ENCODE measurements around the gene RUSC1.

The RUSC1 gene

DNA sequence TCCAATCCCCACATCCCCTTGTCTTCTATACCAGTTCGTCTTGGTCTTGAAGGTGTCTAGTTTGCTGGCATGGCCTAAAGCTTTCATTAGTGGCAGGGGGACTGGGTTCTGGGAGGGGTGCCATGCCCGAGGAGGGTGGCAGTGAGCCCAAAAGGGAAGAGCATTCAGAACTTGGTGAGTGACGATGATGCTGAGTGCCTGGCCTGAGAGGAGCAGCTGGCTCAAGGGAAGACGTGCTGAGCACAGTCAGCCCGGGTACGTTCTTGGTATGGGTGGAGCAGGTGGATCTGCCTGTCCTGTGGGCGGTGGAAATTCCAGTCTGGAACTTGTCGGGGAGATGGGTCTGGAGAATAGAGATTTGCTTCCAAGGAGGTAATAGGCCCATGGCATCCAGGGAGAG is 7.4 kb upstream of the RUSC1 start:
- WGBS, 2 experiments (ENCODE audit: insufficient coverage in 2 of 2), result 95 to 97% methylated on average over 7 to 8 of the region's 8 CpGs
- Histone ChIP-seq H3K36me3 (ENCODE audit: control insufficient read depth, insufficient read depth, low read length) (peaks cover 83% of the 10 kb centered on the region), H3K4me3 (ENCODE audit: extremely low read depth, insufficient read depth, low read length, poor library complexity, severe bottlenecking) (no peak overlapping the region), H3K4me1 (ENCODE audit: control insufficient read depth, insufficient read depth, low read length, poor library complexity, severe bottlenecking) (peaks cover 15% of the 10 kb centered on the region), H3K9me3 (ENCODE audit: control insufficient read depth, low read length) (no peaks in the 10 kb centered on the region), H3K27ac (ENCODE audit: low read depth, low read length, severe bottlenecking) (no peak overlapping the region)

GRCh38 chr1:155316922-155317321 is 3.8 kb upstream of the RUSC1 start:
- 88 to 96% methylated on average over 2 to 3 of the region's 3 CpGs for WGBS, 2 experiments (ENCODE audit: insufficient coverage in 2 of 2)
- peaks cover 31% of the 10 kb centered on the region for H3K4me1 ChIP-seq (ENCODE audit: control insufficient read depth, insufficient read depth, low read length, poor library complexity, severe bottlenecking)
- H3K9me3 ChIP-seq (ENCODE audit: control insufficient read depth, low read length), result no peaks in the 10 kb centered on the region
- H3K27ac ChIP-seq (ENCODE audit: low read depth, low read length, severe bottlenecking), result no peak overlapping the region
- H3K4me3 ChIP-seq (ENCODE audit: extremely low read depth, insufficient read depth, low read length, poor library complexity, severe bottlenecking), result no peak overlapping the region
- peaks cover 83% of the 10 kb centered on the region for H3K36me3 ChIP-seq (ENCODE audit: control insufficient read depth, insufficient read depth, low read length)

DNA sequence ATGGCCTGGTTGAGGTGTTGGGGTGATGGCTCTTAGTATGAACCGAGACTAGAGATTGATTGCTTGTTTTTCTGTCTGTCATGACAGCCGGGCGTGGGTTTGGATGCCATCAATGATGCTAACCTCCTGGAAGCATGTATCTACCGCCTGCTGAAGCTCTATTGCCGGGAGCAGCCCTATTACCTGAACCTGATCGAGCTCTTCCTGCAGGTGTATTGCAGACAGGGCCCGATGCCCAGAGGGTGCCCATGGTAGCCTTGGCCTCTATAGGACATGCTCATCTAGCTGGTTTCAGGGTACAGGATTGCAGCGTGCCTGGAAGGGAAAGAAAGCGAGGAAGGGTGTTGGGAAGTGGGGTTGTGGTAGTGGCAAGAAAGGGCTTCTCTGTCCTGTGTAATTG is 2.6 kb upstream of the RUSC1 start:
- no peaks in the 10 kb centered on the region for H3K9me3 ChIP-seq (ENCODE audit: control insufficient read depth, low read length)
- H3K4me1 ChIP-seq (ENCODE audit: control insufficient read depth, insufficient read depth, low read length, poor library complexity, severe bottlenecking), result peaks cover 31% of the 10 kb centered on the region
- WGBS, 2 experiments (ENCODE audit: insufficient coverage in 2 of 2), result 97 to 100% methylated on average over 7 to 9 of the region's 9 CpGs
- no peak overlapping the region for H3K4me3 ChIP-seq (ENCODE audit: extremely low read depth, insufficient read depth, low read length, poor library complexity, severe bottlenecking)
- peaks cover 72% of the 10 kb centered on the region for H3K36me3 ChIP-seq (ENCODE audit: control insufficient read depth, insufficient read depth, low read length)
- H3K27ac ChIP-seq (ENCODE audit: low read depth, low read length, severe bottlenecking), result no peak overlapping the region

GRCh38 chr1:155319536-155319935 is 1.2 kb upstream of the RUSC1 start:
- Histone ChIP-seq H3K27ac (ENCODE audit: low read depth, low read length, severe bottlenecking) (peak overlapping the region; percentile 2), H3K4me3 (ENCODE audit: extremely low read depth, insufficient read depth, low read length, poor library complexity, severe bottlenecking) (no peak overlapping the region), H3K36me3 (ENCODE audit: control insufficient read depth, insufficient read depth, low read length) (peaks cover 57% of the 10 kb centered on the region), H3K9me3 (ENCODE audit: control insufficient read depth, low read length) (no peaks in the 10 kb centered on the region), H3K4me1 (ENCODE audit: control insufficient read depth, insufficient read depth, low read length, poor library complexity, severe bottlenecking) (peaks cover 31% of the 10 kb centered on the region)
- WGBS, 2 experiments (ENCODE audit: insufficient coverage in 2 of 2), result 94 to 100% methylated on average over 1 to 3 of the region's 5 CpGs

DNA sequence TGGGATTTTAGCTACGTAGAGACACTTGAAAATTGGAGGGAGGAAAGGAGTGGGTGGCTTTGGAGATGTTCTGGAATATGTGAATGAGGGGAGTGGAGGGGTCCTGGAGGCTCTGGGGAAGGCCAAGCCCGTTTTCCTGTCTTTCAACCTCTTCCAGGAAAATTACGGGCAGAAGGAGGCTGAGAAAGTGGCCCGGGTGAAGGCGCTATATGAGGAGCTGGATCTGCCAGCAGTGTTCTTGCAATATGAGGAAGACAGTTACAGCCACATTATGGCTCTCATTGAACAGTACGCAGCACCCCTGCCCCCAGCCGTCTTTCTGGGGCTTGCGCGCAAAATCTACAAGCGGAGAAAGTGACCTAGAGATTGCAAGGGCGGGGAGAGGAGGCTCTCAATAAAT is 442 bp upstream of the RUSC1 start:
- Histone ChIP-seq H3K36me3 (ENCODE audit: control insufficient read depth, insufficient read depth, low read length) (peaks cover 51% of the 10 kb centered on the region), H3K4me3 (ENCODE audit: extremely low read depth, insufficient read depth, low read length, poor library complexity, severe bottlenecking) (peak overlapping the region; percentile 11), H3K27ac (ENCODE audit: low read depth, low read length, severe bottlenecking) (peak overlapping the region; percentile 2), H3K9me3 (ENCODE audit: control insufficient read depth, low read length) (no peaks in the 10 kb centered on the region), H3K4me1 (ENCODE audit: control insufficient read depth, insufficient read depth, low read length, poor library complexity, severe bottlenecking) (peaks cover 32% of the 10 kb centered on the region)
- WGBS, 2 experiments (ENCODE audit: insufficient coverage in 2 of 2), result 89 to 94% methylated on average over 9 to 11 of the region's 11 CpGs

DNA sequence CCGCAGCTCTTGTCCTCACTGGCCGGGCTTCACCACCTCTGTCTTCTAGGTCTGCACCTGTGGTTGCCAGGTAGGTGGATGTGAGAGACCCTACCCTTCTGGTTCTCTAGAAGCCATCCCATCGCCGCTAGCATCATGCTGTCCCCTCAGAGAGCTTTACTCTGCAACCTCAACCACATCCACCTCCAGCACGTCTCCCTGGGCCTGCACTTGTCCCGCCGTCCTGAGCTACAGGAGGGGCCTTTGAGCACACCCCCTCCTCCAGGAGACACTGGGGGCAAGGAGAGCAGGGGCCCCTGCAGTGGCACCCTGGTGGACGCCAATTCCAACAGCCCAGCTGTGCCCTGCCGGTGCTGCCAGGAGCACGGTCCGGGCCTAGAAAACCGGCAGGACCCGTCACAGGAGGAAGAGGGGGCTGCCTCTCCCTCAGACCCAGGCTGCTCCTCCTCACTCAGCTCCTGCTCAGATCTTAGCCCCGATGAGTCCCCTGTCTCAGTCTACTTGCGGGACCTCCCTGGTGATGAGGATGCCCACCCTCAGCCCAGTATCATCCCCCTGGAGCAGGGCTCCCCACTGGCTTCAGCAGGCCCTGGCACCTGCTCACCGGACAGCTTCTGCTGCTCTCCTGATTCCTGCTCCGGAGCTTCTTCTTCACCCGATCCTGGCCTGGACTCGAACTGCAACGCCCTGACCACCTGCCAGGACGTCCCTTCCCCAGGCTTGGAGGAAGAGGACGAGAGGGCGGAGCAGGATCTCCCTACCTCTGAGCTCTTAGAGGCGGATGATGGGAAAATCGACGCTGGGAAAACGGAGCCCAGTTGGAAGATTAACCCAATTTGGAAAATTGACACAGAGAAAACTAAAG is 1.2 kb downstream of the RUSC1 start:
- H3K36me3 ChIP-seq (ENCODE audit: control insufficient read depth, insufficient read depth, low read length), result peaks cover 54% of the 10 kb centered on the region
- peak overlapping the region; percentile 73 for H3K4me3 ChIP-seq (ENCODE audit: extremely low read depth, insufficient read depth, low read length, poor library complexity, severe bottlenecking)
- H3K4me1 ChIP-seq (ENCODE audit: control insufficient read depth, insufficient read depth, low read length, poor library complexity, severe bottlenecking), result peaks cover 40% of the 10 kb centered on the region
- H3K27ac ChIP-seq (ENCODE audit: low read depth, low read length, severe bottlenecking), result peak overlapping the region; percentile 88
- 56 to 63% methylated on average over 18 to 25 of the region's 27 CpGs for WGBS, 2 experiments (ENCODE audit: insufficient coverage in 2 of 2)
- no peaks in the 10 kb centered on the region for H3K9me3 ChIP-seq (ENCODE audit: control insufficient read depth, low read length)

GRCh38 chr1:155322571-155322952 is 1.9 kb downstream of the RUSC1 start:
- no peaks in the 10 kb centered on the region for H3K9me3 ChIP-seq (ENCODE audit: control insufficient read depth, low read length)
- H3K36me3 ChIP-seq (ENCODE audit: control insufficient read depth, insufficient read depth, low read length), result peaks cover 55% of the 10 kb centered on the region
- peak overlapping the region; percentile 73 for H3K4me3 ChIP-seq (ENCODE audit: extremely low read depth, insufficient read depth, low read length, poor library complexity, severe bottlenecking)
- H3K27ac ChIP-seq (ENCODE audit: low read depth, low read length, severe bottlenecking), result peak overlapping the region; percentile 88
- 3 to 7% methylated on average over 18 to 25 of the region's 28 CpGs for WGBS, 2 experiments (ENCODE audit: insufficient coverage in 2 of 2)
- H3K4me1 ChIP-seq (ENCODE audit: control insufficient read depth, insufficient read depth, low read length, poor library complexity, severe bottlenecking), result peaks cover 40% of the 10 kb centered on the region

DNA sequence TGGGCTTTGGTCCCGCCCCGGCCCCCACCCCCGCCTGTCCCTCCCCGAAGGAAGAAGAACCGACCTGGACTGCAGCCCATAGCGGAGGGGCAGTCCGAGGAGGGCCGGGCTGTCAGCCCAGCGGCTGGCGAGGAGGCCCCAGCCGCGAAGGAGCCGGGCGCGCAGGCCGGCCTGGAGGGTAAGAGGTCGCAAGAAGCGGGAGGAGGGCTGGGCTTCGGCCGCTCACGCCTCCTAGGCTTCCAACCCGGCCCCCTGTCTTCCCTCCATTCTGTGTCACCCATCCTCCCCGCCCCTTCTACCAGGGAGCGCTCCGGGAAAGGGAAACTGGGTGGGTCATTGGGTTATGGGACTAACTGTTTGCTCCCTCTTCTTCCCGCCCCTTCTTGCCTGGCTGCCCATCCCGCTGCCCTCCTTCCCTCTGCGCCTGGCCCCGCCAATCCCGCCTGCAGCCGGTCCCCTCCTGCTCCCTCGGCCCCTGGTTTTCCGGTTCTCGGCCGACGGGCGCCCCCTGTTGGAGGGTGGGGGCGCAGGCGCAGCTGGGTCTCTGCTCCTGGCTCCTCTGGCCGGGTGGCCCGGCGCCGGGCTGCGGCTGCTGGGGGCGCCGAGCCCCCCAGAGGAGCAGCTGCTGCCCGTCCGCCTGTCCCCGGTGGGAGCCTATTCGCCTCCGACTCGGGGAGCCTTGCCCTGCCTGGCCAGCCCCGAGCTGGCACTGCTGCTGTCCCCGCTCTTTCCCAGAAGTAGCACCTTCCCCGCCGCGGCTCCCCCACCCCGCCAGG is 2.4 kb downstream of the RUSC1 start:
- peaks cover 56% of the 10 kb centered on the region for H3K36me3 ChIP-seq (ENCODE audit: control insufficient read depth, insufficient read depth, low read length)
- WGBS, 2 experiments (ENCODE audit: insufficient coverage in 2 of 2), result 0% methylated on average over 33 to 40 of the region's 58 CpGs
- H3K4me3 ChIP-seq (ENCODE audit: extremely low read depth, insufficient read depth, low read length, poor library complexity, severe bottlenecking), result peak overlapping the region; percentile 73
- H3K27ac ChIP-seq (ENCODE audit: low read depth, low read length, severe bottlenecking), result peak overlapping the region; percentile 88
- H3K9me3 ChIP-seq (ENCODE audit: control insufficient read depth, low read length), result no peaks in the 10 kb centered on the region
- H3K4me1 ChIP-seq (ENCODE audit: control insufficient read depth, insufficient read depth, low read length, poor library complexity, severe bottlenecking), result peaks cover 40% of the 10 kb centered on the region

DNA sequence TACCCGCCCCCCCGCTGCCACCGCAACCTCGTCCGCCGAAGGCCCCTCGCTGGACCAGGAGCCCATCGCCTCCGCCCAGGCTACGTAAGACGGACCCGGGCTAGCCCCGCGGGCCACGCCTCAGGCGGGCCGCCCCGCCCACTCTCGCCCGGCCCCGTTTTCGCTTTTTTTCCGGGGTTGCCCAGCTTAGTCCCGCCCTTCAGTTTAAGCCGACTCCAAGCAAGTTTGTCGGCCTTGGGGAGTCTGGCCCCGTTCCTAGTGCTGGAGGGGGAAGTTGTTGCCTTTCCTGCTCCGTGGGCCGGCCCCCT is 3.0 kb downstream of the RUSC1 start:
- 0% methylated on average over 13 to 21 of the region's 29 CpGs for WGBS, 2 experiments (ENCODE audit: insufficient coverage in 2 of 2)
- H3K27ac ChIP-seq (ENCODE audit: low read depth, low read length, severe bottlenecking), result peak overlapping the region; percentile 88
- H3K4me3 ChIP-seq (ENCODE audit: extremely low read depth, insufficient read depth, low read length, poor library complexity, severe bottlenecking), result peak overlapping the region; percentile 73
- H3K36me3 ChIP-seq (ENCODE audit: control insufficient read depth, insufficient read depth, low read length), result peaks cover 53% of the 10 kb centered on the region
- H3K4me1 ChIP-seq (ENCODE audit: control insufficient read depth, insufficient read depth, low read length, poor library complexity, severe bottlenecking), result peaks cover 35% of the 10 kb centered on the region
- no peaks in the 10 kb centered on the region for H3K9me3 ChIP-seq (ENCODE audit: control insufficient read depth, low read length)

GRCh38 chr1:155324037-155324716 is 3.5 kb downstream of the RUSC1 start:
- Histone ChIP-seq H3K4me3 (ENCODE audit: extremely low read depth, insufficient read depth, low read length, poor library complexity, severe bottlenecking) (peak overlapping the region; percentile 73), H3K36me3 (ENCODE audit: control insufficient read depth, insufficient read depth, low read length) (peaks cover 48% of the 10 kb centered on the region), H3K27ac (ENCODE audit: low read depth, low read length, severe bottlenecking) (peak overlapping the region; percentile 88), H3K4me1 (ENCODE audit: control insufficient read depth, insufficient read depth, low read length, poor library complexity, severe bottlenecking) (peaks cover 35% of the 10 kb centered on the region), H3K9me3 (ENCODE audit: control insufficient read depth, low read length) (no peaks in the 10 kb centered on the region)
- WGBS, 2 experiments (ENCODE audit: insufficient coverage in 2 of 2), result 0% methylated on average over 30 to 33 of the region's 44 CpGs
